ENCODE results near the gene OCLN.

DNA sequence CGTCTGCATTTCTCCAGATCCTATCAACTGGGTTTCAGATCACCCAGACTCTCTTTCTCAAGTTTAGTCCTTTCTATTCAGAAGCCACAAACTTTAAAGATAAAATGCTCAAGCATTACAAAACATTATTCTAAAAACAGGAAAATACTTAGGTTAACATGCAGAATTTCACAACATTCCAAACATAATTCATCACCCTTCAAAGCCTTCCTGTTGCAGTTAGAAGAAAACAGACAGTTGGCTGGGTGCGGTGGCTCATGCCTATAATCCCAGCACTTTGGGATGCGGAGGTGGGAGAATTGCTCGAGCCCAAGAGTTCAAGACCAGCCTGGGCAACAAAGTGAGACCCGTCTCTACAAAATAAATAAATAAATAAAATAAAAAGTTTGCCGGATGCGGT lies 7.7 kb upstream of the OCLN start:
- TF ChIP-seq, protein P1, sequence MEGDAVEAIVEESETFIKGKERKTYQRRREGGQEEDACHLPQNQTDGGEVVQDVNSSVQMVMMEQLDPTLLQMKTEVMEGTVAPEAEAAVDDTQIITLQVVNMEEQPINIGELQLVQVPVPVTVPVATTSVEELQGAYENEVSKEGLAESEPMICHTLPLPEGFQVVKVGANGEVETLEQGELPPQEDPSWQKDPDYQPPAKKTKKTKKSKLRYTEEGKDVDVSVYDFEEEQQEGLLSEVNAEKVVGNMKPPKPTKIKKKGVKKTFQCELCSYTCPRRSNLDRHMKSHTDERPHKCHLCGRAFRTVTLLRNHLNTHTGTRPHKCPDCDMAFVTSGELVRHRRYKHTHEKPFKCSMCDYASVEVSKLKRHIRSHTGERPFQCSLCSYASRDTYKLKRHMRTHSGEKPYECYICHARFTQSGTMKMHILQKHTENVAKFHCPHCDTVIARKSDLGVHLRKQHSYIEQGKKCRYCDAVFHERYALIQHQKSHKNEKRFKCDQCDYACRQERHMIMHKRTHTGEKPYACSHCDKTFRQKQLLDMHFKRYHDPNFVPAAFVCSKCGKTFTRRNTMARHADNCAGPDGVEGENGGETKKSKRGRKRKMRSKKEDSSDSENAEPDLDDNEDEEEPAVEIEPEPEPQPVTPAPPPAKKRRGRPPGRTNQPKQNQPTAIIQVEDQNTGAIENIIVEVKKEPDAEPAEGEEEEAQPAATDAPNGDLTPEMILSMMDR (conservative IDR thresholded peaks at IDR 0.05; ENCODE audit: low read depth in 2 of 2) = no peak
- no peak for TF ChIP-seq CREB1 (CRISPR knock-in tag; IDR thresholded peaks at IDR 0.05; ENCODE audit: low read depth)
- no peak for TF ChIP-seq EZH2 (IDR thresholded peaks at IDR 0.05; ENCODE audit: low read depth, unreplicated experiment)
- TF ChIP-seq EZH2phosphoT487 (IDR thresholded peaks at IDR 0.05; ENCODE audit: unreplicated experiment) = no peak
- TF ChIP-seq POLR2AphosphoS5 (IDR thresholded peaks at IDR 0.05; ENCODE audit: low read depth) = no peak
- TF ChIP-seq JUNB (IDR thresholded peaks at IDR 0.05; ENCODE audit: unreplicated experiment) = no peak
- no peak for TF ChIP-seq ZNF331 (CRISPR knock-in tag; IDR thresholded peaks at IDR 0.05; ENCODE audit: low read depth)

Measured in GM23338 (cell line).